ENCODE data around the gene AGAP5. TPM values are rescaled to one million over a fixed set of nuclear protein-coding genes. Genes with fewer than 3 reads are reported as not detected.
"Not testable (repeated sequence)": the region's sequence is repeated elsewhere in the genome, so short reads cannot be mapped to it uniquely, and the experiment has no call there.

The AGAP5 gene
- total RNA-seq, 1 donor from 2014 or later = 4.7 TPM

DNA sequence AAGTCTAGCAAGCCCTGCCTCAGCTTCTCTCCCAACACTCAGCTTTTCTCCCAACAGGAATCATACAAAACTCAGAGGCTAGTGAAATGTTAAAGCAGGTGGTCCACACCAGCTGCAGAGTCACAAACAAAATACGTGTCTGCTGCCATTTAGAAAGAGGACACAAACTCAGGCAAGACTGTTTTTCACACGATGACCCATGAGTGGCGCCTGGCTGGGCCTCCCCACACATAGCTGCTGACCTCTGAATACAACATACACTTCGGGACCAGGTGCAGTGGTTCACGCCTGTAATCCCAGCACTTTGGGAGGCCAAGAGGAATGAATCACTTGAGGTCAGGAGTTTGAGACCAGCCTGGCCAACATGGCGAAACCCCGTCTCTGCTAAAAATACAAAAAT is 35.2 kb downstream of the AGAP5 start:
- H3K27ac ChIP-seq (ENCODE audit: low read depth, low read length) = not testable (repeated sequence)
- peaks cover 10 to 25% (median 11%) of the 10 kb centered on the region in 3 donors for H3K4me1 ChIP-seq (ENCODE audit: control insufficient read depth in 3 of 3, insufficient read depth in 3 of 3, low read length in 3 of 3)

DNA sequence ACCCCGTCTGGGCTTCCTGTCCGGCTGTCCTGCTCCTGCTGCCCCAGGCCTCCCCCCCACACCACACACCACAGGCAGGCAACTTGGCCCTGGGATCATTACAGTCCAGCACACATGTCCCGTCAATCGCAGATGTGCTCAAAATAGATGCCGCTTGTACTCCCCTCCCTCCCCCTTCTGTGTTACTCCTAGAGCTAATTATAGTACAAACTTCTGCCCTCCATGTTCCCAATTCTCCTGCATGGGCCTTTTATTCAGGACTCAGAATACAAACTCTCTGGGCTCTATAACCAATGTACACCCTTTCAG is 42.0 kb downstream of the AGAP5 start, which contains the start of gene SYNPO2L:
TSS of gene SYNPO2L (minus strand) at position 40 of the 309 bp plus-strand sequence. CDS start 107 bp downstream, outside the sequence.
- Histone ChIP-seq H3K27ac (ENCODE audit: low read depth, low read length) (peak within 1 kb of the TSS; percentile 96), H3K36me3 (ENCODE audit: control insufficient read depth in 3 of 3, insufficient read depth in 3 of 3, low read length in 3 of 3) (peaks cover 10 to 14% (median 13%) of the 10 kb centered on the region in 3 donors), H3K9me3 (ENCODE audit: control insufficient read depth in 3 of 3, low read length in 3 of 3) (no peaks in the 10 kb centered on the region), H3K4me3 (ENCODE audit: low read length in 3 of 3) (peak within 1 kb of the TSS; percentile 77 to 86 (median 86)), H3K27me3 (ENCODE audit: control insufficient read depth in 3 of 3, insufficient read depth in 3 of 3, low read length in 3 of 3) (no peaks in the 10 kb centered on the region), H3K4me1 (ENCODE audit: control insufficient read depth in 3 of 3, insufficient read depth in 3 of 3, low read length in 3 of 3) (peaks cover 21 to 49% (median 31%) of the 10 kb centered on the region in 3 donors), H3K9ac (ENCODE audit: low read depth in 1 of 3, low read length in 3 of 3) (peak within 1 kb of the TSS; percentile 96 to 99 (median 97))

More for the DNA sequence above, 35.2 kb downstream of the AGAP5 start:
- not testable (repeated sequence) for H3K36me3 ChIP-seq (ENCODE audit: control insufficient read depth in 3 of 3, insufficient read depth in 3 of 3, low read length in 3 of 3); H3K9me3 ChIP-seq (ENCODE audit: control insufficient read depth in 3 of 3, low read length in 3 of 3); H3K27me3 ChIP-seq (ENCODE audit: control insufficient read depth in 3 of 3, insufficient read depth in 3 of 3, low read length in 3 of 3); H3K4me3 ChIP-seq (ENCODE audit: low read length in 3 of 3); H3K9ac ChIP-seq (ENCODE audit: low read depth in 1 of 3, low read length in 3 of 3)

DNA sequence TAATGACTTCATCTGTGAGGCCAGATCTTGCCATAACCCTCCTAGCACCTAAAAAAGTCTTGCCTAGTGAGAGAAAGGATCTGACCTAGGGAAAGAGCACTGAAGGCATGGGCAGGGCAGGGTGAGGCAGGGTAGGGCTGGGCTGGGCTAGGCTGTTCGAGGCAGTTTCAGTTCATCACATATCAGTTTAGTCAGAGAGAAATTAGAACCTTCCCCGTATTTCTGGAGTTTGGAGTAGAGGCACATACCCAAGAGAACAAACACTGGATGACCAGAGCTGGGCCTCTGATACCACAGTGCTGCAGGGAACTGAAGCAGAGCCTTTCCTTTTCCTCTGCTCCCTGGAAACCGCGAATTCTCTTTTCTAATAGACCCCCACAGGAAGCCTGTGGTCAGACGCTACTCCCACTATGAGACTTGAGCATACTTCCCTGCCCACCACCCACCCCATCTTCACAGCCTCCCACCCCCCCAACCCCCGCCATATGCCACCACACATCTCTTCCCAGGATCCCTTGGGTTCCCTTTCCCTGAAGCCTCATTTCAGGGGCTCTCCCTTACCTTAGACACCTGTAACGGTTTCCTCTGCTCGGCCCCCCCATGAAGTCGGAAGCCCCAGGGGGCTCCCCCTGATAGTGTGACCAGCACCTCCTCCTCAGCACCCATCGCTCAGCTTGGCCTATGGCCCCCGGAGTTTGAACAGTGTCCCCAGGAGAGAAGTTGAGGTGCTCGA is 42.5 kb downstream of the AGAP5 start:
- Histone ChIP-seq H3K9ac (ENCODE audit: low read depth in 1 of 3, low read length in 3 of 3) (peak overlapping the region; percentile 96 to 99 (median 97)), H3K9me3 (ENCODE audit: control insufficient read depth in 3 of 3, low read length in 3 of 3) (no peaks in the 10 kb centered on the region), H3K27ac (ENCODE audit: low read depth, low read length) (peak overlapping the region; percentile 96), H3K36me3 (ENCODE audit: control insufficient read depth in 3 of 3, insufficient read depth in 3 of 3, low read length in 3 of 3) (peaks cover 13 to 16% (median 13%) of the 10 kb centered on the region in 3 donors), H3K4me1 (ENCODE audit: control insufficient read depth in 3 of 3, insufficient read depth in 3 of 3, low read length in 3 of 3) (peaks cover 25 to 54% (median 35%) of the 10 kb centered on the region in 3 donors), H3K4me3 (ENCODE audit: low read length in 3 of 3) (peak overlapping the region; percentile 77 to 86 (median 86)), H3K27me3 (ENCODE audit: control insufficient read depth in 3 of 3, insufficient read depth in 3 of 3, low read length in 3 of 3) (no peaks in the 10 kb centered on the region)

DNA sequence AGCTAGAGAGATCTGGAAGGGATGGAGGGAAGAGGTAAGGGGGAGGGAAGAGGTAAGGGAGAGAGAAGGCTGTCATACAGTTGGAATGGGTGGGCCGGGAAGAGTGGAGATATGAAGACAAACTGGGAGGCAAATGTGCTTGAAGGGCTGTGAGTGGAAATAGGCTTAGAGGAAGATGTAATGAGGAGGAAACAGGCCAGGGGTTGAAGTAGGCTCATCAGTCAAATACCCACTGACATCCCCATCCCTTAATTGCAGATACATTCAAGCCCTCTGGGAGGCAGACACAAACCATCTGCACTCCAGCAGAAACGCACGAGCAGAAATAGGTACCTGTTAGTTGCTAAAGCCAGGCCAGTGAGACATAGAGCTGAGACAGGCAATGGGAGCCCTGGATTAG is 44.2 kb downstream of the AGAP5 start:
- peaks cover 17 to 33% (median 19%) of the 10 kb centered on the region in 3 donors for H3K36me3 ChIP-seq (ENCODE audit: control insufficient read depth in 3 of 3, insufficient read depth in 3 of 3, low read length in 3 of 3)
- no peaks in the 10 kb centered on the region for H3K27me3 ChIP-seq (ENCODE audit: control insufficient read depth in 3 of 3, insufficient read depth in 3 of 3, low read length in 3 of 3)
- H3K27ac ChIP-seq (ENCODE audit: low read depth, low read length) = peak overlapping the region; percentile 96
- H3K9ac ChIP-seq (ENCODE audit: low read depth in 1 of 3, low read length in 3 of 3) = peak overlapping the region; percentile 96 to 99 (median 97)
- H3K4me3 ChIP-seq (ENCODE audit: low read length in 3 of 3) = peak overlapping the region; percentile 77 to 86 (median 86)
- H3K9me3 ChIP-seq (ENCODE audit: control insufficient read depth in 3 of 3, low read length in 3 of 3) = no peaks in the 10 kb centered on the region
- H3K4me1 ChIP-seq (ENCODE audit: control insufficient read depth in 3 of 3, insufficient read depth in 3 of 3, low read length in 3 of 3) = peaks cover 38 to 60% (median 46%) of the 10 kb centered on the region in 3 donors

DNA sequence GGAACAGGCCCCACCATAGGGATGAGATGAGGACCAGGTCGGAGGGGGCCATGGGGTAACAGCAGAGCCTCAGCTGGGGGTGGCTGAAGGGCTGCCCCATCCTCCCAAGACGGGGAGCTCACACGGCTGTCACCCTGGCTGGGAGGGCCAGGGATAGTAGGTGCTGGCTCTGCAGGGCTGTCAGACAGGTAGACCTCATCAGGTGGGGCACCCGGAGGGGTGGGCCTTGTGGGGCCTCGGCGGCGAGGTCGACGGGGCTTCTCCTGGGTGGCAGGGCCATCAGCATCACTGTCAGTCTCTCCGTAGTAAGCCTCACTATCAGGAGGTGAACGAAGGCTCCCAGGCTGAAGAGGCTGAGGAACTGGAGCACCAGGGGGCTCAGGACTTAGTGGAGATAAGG is 44.7 kb downstream of the AGAP5 start:
- H3K4me1 ChIP-seq (ENCODE audit: control insufficient read depth in 3 of 3, insufficient read depth in 3 of 3, low read length in 3 of 3) = peaks cover 43 to 63% (median 51%) of the 10 kb centered on the region in 3 donors
- peak overlapping the region; percentile 77 to 86 (median 86) for H3K4me3 ChIP-seq (ENCODE audit: low read length in 3 of 3)
- peak overlapping the region; percentile 96 for H3K27ac ChIP-seq (ENCODE audit: low read depth, low read length)
- no peaks in the 10 kb centered on the region for H3K9me3 ChIP-seq (ENCODE audit: control insufficient read depth in 3 of 3, low read length in 3 of 3)
- H3K36me3 ChIP-seq (ENCODE audit: control insufficient read depth in 3 of 3, insufficient read depth in 3 of 3, low read length in 3 of 3) = peaks cover 19 to 33% (median 24%) of the 10 kb centered on the region in 3 donors
- no peaks in the 10 kb centered on the region for H3K27me3 ChIP-seq (ENCODE audit: control insufficient read depth in 3 of 3, insufficient read depth in 3 of 3, low read length in 3 of 3)
- H3K9ac ChIP-seq (ENCODE audit: low read depth in 1 of 3, low read length in 3 of 3) = peak overlapping the region; percentile 36 to 99 (median 96)

DNA sequence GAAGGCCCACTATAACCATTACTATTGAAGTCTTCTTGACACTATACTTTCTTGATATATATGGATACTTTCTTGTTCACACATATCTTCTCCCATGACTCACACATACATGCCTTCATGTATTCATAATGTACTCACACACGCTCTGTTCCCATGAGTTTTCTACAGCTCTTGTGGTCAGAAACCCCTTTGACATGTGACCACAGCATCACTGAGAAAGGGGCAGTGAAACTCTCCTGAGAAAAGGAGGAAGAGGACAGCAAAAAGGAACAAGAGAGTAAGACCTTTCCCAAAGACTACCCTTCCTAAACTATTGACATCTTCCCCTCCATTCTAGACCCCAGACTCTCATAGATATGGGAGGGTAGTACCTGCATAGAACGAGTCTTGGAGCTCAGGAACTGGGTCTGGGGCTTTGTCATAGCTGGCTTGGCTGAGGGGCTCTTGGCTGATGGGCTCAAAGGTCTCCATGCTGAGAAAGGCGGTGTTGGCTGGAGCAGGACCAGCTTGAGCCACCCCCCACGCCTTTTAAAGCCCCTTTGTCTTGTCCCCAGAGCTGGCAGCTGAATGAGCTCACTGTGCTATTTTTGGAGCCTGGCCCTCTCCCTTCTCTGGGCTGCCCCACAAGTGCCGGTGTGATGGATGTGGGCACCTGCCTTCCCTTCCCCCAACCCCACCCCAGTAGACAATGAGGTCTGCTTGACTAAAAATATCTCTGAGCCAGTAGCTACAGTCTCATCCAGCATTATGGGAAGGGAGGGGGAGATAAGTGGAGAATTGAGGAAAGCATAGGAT is 47.2 kb downstream of the AGAP5 start:
- H3K27ac ChIP-seq (ENCODE audit: low read depth, low read length) = peak overlapping the region; percentile 96
- H3K4me1 ChIP-seq (ENCODE audit: control insufficient read depth in 3 of 3, insufficient read depth in 3 of 3, low read length in 3 of 3) = peaks cover 53 to 74% (median 66%) of the 10 kb centered on the region in 3 donors
- H3K9me3 ChIP-seq (ENCODE audit: control insufficient read depth in 3 of 3, low read length in 3 of 3) = no peaks in the 10 kb centered on the region
- H3K36me3 ChIP-seq (ENCODE audit: control insufficient read depth in 3 of 3, insufficient read depth in 3 of 3, low read length in 3 of 3) = peaks cover 20 to 33% (median 25%) of the 10 kb centered on the region in 3 donors
- peak overlapping the region; percentile 50 to 72 (median 58) for H3K4me3 ChIP-seq (ENCODE audit: low read length in 3 of 3)
- H3K27me3 ChIP-seq (ENCODE audit: control insufficient read depth in 3 of 3, insufficient read depth in 3 of 3, low read length in 3 of 3) = no peaks in the 10 kb centered on the region
- peak overlapping the region; percentile 71 to 82 (median 80) for H3K9ac ChIP-seq (ENCODE audit: low read depth in 1 of 3, low read length in 3 of 3)

DNA sequence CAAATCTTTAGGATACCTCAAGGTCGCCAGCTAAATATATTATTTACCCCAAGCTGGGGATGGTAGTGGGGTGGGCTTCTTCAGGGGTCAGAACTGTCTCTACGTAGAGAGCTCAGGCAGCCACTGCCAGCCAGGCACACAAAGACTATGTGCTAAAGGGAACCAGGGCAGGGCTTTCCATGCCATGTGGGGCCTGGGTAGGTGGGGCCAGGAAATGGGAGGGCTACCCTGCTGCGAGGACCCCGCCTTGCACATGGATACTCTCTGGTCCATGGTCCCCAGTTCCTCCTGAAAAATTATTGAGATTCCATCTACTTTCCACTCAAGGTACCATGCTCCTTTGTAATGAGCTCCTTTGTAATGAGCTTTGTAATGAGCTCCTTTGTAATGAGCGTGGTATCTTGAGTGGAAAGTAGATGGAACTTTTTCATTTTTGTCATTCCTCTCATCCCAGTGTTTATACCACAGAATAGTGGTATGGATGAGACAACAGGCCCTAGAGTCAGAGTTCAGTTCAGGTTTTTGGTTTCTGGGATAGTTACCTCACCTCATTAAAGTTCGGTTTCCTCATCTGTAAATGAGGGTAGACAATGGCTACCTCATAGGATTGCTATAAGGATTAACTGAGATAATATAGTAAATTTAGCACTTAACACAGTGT is 47.9 kb downstream of the AGAP5 start:
- H3K4me1 ChIP-seq (ENCODE audit: control insufficient read depth in 3 of 3, insufficient read depth in 3 of 3, low read length in 3 of 3) = peaks cover 53 to 76% (median 72%) of the 10 kb centered on the region in 3 donors
- H3K4me3 ChIP-seq (ENCODE audit: low read length in 3 of 3) = peak overlapping the region; percentile 50 to 72 (median 58)
- H3K27me3 ChIP-seq (ENCODE audit: control insufficient read depth in 3 of 3, insufficient read depth in 3 of 3, low read length in 3 of 3) = no peaks in the 10 kb centered on the region
- H3K9ac ChIP-seq (ENCODE audit: low read depth in 1 of 3, low read length in 3 of 3) = peak overlapping the region; percentile 63 to 82 (median 71)
- no peaks in the 10 kb centered on the region for H3K9me3 ChIP-seq (ENCODE audit: control insufficient read depth in 3 of 3, low read length in 3 of 3)
- peak overlapping the region; percentile 96 for H3K27ac ChIP-seq (ENCODE audit: low read depth, low read length)
- peaks cover 20 to 33% (median 25%) of the 10 kb centered on the region in 3 donors for H3K36me3 ChIP-seq (ENCODE audit: control insufficient read depth in 3 of 3, insufficient read depth in 3 of 3, low read length in 3 of 3)

DNA sequence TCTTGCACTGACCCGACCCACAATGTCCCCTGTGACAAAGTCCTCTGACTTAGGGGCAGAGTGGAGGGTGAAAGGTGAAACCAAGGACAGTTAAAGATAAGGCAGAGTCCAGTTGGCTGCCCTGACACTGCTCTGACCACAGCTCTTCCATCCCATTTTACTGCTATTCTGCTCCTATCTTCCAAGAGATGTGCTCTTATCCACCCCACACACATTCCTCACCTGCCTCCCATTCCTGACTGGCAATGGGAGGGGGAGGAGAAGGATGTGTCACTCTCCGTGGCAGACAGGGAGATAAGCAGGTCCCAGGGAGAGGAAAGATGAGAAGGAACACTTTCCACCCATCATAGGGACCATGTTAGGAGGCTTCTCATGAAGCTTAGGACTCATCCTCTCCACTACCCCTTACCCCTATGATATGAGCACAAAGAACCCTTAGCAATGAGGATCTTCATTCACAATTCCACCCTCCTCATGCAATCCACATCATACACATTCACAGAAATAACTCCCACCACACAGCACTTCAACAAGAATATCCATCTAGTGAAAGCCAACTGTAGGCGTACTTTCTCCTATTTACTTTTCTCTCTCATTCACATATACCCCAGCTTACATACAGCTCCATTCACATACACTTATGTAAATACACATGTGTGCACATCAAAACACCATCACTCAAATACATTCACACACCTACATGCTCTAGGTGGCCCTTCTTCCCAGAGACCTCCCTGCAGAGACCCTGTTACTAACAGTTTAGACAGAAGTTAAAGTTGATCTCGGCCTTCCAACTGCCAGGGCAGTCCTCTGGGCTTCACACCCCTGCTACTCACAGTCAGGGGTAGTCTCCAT is 48.7 kb downstream of the AGAP5 start:
- peak overlapping the region; percentile 50 to 76 (median 72) for H3K4me3 ChIP-seq (ENCODE audit: low read length in 3 of 3)
- H3K9me3 ChIP-seq (ENCODE audit: control insufficient read depth in 3 of 3, low read length in 3 of 3) = no peaks in the 10 kb centered on the region
- H3K9ac ChIP-seq (ENCODE audit: low read depth in 1 of 3, low read length in 3 of 3) = peak overlapping the region; percentile 71 to 83 (median 82)
- H3K4me1 ChIP-seq (ENCODE audit: control insufficient read depth in 3 of 3, insufficient read depth in 3 of 3, low read length in 3 of 3) = peaks cover 59 to 80% (median 79%) of the 10 kb centered on the region in 3 donors
- H3K27me3 ChIP-seq (ENCODE audit: control insufficient read depth in 3 of 3, insufficient read depth in 3 of 3, low read length in 3 of 3) = no peaks in the 10 kb centered on the region
- H3K36me3 ChIP-seq (ENCODE audit: control insufficient read depth in 3 of 3, insufficient read depth in 3 of 3, low read length in 3 of 3) = peaks cover 20 to 32% (median 25%) of the 10 kb centered on the region in 3 donors
- H3K27ac ChIP-seq (ENCODE audit: low read depth, low read length) = peak overlapping the region; percentile 96

Data from skeletal muscle tissue (tissue), 4 donors.